DOHH2 (cell line): ENCODE measurements around the gene TEX13B.

Experiments
- H3F3A ChIP-seq: fragments of 200-600 bp; sonication (generic), shearing (Covaris generic); 2 replicates; pipeline ENCODE4 v1.6.0; 2016; ENCODE audit warnings: antibody characterized with exemption, mild to moderate bottlenecking; ENCODE audit not compliant: control insufficient read depth, insufficient read depth
- H3K27ac ChIP-seq: fragments of 200-600 bp; sonication (generic); 2 replicates; pipeline ENCODE4 v1.5.1; 2014; ENCODE audit warnings: low read depth, mild to moderate bottlenecking, low read length, moderate library complexity
- H3K27me3 ChIP-seq: fragments of 200-600 bp; sonication (generic); 2 replicates; pipeline ENCODE4 v1.6.1; 2014; ENCODE audit warnings: mild to moderate bottlenecking, low read length, mixed read lengths; ENCODE audit not compliant: control insufficient read depth
- H3K36me3 ChIP-seq: fragments of 200-600 bp; sonication (generic); 2 replicates; pipeline ENCODE4 v1.6.1; 2014; ENCODE audit warnings: mild to moderate bottlenecking, low read length, moderate library complexity, mixed read lengths; ENCODE audit not compliant: control insufficient read depth
- H3K4me1 ChIP-seq: fragments of 200-600 bp; sonication (generic); 2 replicates; pipeline ENCODE4 v1.6.1; 2014; ENCODE audit warnings: mild to moderate bottlenecking, low read length, mixed read lengths; ENCODE audit not compliant: control insufficient read depth
- H3K4me2 ChIP-seq: fragments of 200-600 bp; sonication (generic); 2 replicates; pipeline ENCODE4 v1.6.0; 2014; ENCODE audit warnings: mild to moderate bottlenecking, low read length, moderate library complexity
- H3K4me3 ChIP-seq: fragments of 200-600 bp; sonication (generic); 2 replicates; pipeline ENCODE4 v1.5.1; 2014; ENCODE audit warnings: mild to moderate bottlenecking, low read length, mixed read lengths
- H3K79me2 ChIP-seq: fragments of 200-600 bp; sonication (generic); 2 replicates; pipeline ENCODE4 v1.6.1; 2014; ENCODE audit warnings: mild to moderate bottlenecking, low read length, mixed read lengths; ENCODE audit not compliant: control insufficient read depth
- H3K9me2 ChIP-seq: fragments of 200-600 bp; sonication (generic); replicated peaks from 2 replicates; pipeline ENCODE4 v1.6.1; 2014; ENCODE audit warnings: mild to moderate bottlenecking, low read length, mixed read lengths; ENCODE audit not compliant: control insufficient read depth
- H3K9me3 ChIP-seq: fragments of 200-600 bp; sonication (generic); 2 replicates; pipeline ENCODE4 v1.6.1; 2014; ENCODE audit warnings: antibody characterized with exemption, low read length, mixed read lengths; ENCODE audit not compliant: control insufficient read depth, insufficient read depth
- H4K20me1 ChIP-seq: fragments of 200-600 bp; sonication (generic); 2 replicates; pipeline ENCODE4 v1.6.0; 2014; ENCODE audit warnings: low read depth, mild to moderate bottlenecking, antibody characterized with exemption, low read length, moderate library complexity; ENCODE audit not compliant: control insufficient read depth, insufficient read depth
- EZH2phosphoT487 ChIP-seq: fragments of 200-600 bp; sonication (generic); IDR thresholded peaks from 2 replicates; pipeline ENCODE4 v1.6.1; 2017; ENCODE audit warnings: borderline replicate concordance, mild to moderate bottlenecking, antibody characterized with exemption, low read length, moderate library complexity, mixed read lengths
- TF ChIP-seq, protein P1 (sequence below): fragments of 200-600 bp; sonication (generic); IDR thresholded peaks from one replicate; pipeline ENCODE4 v1.5.1; 2014; ENCODE audit warnings: antibody characterized with exemption, mild to moderate bottlenecking, low read depth, low read length; ENCODE audit not compliant: poor library complexity, severe bottlenecking

TEX13B gene

GRCh38 chrX:108025954-108026600, 43.9 kb upstream of the TEX13B start:
- 0 out of 2 replicates have a peak, but pooled peaks cover 3% of the 10 kb centered on the region for H3K4me1 ChIP-seq
- no peak overlapping the region for H3K4me3 ChIP-seq
- no peak overlapping the region for H3K27ac ChIP-seq
- no peaks in the 10 kb centered on the region for H3K9me2 ChIP-seq
- H3K79me2 ChIP-seq = no peaks in the 10 kb centered on the region
- TF ChIP-seq, protein P1, sequence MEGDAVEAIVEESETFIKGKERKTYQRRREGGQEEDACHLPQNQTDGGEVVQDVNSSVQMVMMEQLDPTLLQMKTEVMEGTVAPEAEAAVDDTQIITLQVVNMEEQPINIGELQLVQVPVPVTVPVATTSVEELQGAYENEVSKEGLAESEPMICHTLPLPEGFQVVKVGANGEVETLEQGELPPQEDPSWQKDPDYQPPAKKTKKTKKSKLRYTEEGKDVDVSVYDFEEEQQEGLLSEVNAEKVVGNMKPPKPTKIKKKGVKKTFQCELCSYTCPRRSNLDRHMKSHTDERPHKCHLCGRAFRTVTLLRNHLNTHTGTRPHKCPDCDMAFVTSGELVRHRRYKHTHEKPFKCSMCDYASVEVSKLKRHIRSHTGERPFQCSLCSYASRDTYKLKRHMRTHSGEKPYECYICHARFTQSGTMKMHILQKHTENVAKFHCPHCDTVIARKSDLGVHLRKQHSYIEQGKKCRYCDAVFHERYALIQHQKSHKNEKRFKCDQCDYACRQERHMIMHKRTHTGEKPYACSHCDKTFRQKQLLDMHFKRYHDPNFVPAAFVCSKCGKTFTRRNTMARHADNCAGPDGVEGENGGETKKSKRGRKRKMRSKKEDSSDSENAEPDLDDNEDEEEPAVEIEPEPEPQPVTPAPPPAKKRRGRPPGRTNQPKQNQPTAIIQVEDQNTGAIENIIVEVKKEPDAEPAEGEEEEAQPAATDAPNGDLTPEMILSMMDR = no peak
- TF ChIP-seq EZH2phosphoT487 = no peak
- no peaks in the 10 kb centered on the region for H3F3A ChIP-seq
- no peaks in the 10 kb centered on the region for H3K9me3 ChIP-seq
- no peaks in the 10 kb centered on the region; the same call in 1 of the 2 replicates for H3K27me3 ChIP-seq
- no peaks in the 10 kb centered on the region for H4K20me1 ChIP-seq
- H3K4me2 ChIP-seq = no peak overlapping the region
- no peaks in the 10 kb centered on the region for H3K36me3 ChIP-seq

- Histone ChIP-seq H3K27ac (no peak overlapping the region), H3K4me3 (no peak overlapping the region), H4K20me1 (no peaks in the 10 kb centered on the region), H3K36me3 (no peaks in the 10 kb centered on the region), H3K79me2 (no peaks in the 10 kb centered on the region), H3K4me2 (no peak overlapping the region), H3K9me2 (no peaks in the 10 kb centered on the region), H3K27me3 (no peaks in the 10 kb centered on the region; the same call in 1 of the 2 replicates), H3F3A (no peaks in the 10 kb centered on the region), H3K9me3 (no peaks in the 10 kb centered on the region), H3K4me1 (0 out of 2 replicates have a peak, but pooled peaks cover 3% of the 10 kb centered on the region)
- no peak for TF ChIP-seq EZH2phosphoT487
- TF ChIP-seq, protein P1 = no peak
Measured at GRCh38 chrX:108025376-108025775, 43.2 kb upstream of the TEX13B start.

DNA sequence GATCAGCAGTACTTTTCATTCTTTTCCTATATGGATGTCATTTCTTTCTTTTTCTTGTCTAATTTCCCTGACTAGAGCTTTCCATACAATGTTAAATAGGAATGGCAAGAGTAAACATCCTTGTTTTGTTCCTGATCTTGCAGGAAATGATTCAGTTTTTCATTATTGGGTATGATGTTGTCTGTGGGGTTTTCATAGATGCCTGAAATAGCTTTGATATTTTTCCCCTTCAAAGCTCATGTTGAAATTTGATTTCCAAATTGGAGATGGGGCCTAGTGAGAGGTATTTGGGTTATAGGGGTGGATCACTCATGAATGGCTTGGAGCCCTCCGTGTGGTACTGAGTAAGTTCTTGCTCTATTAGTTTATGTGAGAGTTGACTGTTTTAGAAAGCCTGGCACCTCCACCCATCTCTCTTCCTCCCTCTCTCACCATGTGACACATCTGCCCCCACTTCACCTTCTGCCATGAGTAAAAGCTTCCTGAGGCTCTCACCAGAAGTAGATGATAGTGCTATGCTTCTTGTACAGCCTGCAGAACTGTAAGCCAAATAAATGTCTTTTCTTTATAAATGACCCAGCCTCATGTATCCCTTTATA, 40.4 kb upstream of the TEX13B start:
- no peaks in the 10 kb centered on the region for H3K9me2 ChIP-seq
- H3K4me1 ChIP-seq = no peaks in the 10 kb centered on the region

More for the DNA sequence above, 40.4 kb upstream of the TEX13B start:
- no peaks in the 10 kb centered on the region for H3K9me3 ChIP-seq
- no peaks in the 10 kb centered on the region for H3F3A ChIP-seq
- no peaks in the 10 kb centered on the region for H3K79me2 ChIP-seq
- H3K4me3 ChIP-seq = no peak overlapping the region
- no peak overlapping the region for H3K27ac ChIP-seq
- H3K27me3 ChIP-seq = no peaks in the 10 kb centered on the region; the same call in 1 of the 2 replicates
- H4K20me1 ChIP-seq = no peaks in the 10 kb centered on the region
- no peaks in the 10 kb centered on the region for H3K36me3 ChIP-seq
- TF ChIP-seq, protein P1 = no peak
- no peak for TF ChIP-seq EZH2phosphoT487
- H3K4me2 ChIP-seq = no peak overlapping the region
